GM19099 (cell line): ENCODE measurements around the gene GP2.

Experiments used
- POLR2A ChIP-seq: IDR thresholded peaks from 3 replicates; pipeline ENCODE4 v1.6.1; 2011; ENCODE audit warnings: low read depth; ENCODE audit not compliant: insufficient read length; ENCODE audit errors: extremely low read depth

Gene GP2

DNA sequence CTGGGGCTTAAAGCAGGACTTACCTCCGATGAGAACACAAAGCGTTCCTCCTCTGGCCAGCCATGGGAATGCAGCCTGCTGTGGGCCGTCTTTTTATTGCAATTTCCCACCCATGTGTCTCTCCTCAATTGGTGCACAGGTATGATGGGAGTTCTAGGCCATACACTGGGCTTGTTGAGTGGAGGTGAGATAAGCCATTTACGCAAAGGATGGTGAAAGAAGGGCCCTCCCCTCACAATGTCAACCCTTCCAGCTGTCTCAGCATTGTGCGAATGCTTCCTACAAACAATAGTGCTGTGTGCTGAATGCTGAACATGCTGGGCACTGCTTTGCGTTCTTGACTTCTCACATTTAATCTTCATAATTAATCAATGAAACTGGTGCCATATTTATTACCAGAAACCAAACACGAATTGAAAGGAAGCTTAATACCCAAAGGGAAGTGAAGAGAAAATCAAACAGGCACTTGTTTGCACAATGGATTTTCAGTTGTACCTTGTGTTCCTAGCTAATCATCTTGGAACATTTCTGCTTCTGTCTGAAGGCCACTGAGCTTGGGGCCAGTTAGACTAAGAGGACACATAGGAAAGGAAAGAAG is at the start of gene GP2:
Gene GP2 (minus strand): TSS at position 70 of the 598 bp plus-strand sequence. CDS start 1,082 bp downstream, outside the sequence.
- TF ChIP-seq POLR2A, result no peak

- no peak for TF ChIP-seq POLR2A
Observed at GRCh38 chr16:20372701-20373100, 45.4 kb upstream of the GP2 start.

DNA sequence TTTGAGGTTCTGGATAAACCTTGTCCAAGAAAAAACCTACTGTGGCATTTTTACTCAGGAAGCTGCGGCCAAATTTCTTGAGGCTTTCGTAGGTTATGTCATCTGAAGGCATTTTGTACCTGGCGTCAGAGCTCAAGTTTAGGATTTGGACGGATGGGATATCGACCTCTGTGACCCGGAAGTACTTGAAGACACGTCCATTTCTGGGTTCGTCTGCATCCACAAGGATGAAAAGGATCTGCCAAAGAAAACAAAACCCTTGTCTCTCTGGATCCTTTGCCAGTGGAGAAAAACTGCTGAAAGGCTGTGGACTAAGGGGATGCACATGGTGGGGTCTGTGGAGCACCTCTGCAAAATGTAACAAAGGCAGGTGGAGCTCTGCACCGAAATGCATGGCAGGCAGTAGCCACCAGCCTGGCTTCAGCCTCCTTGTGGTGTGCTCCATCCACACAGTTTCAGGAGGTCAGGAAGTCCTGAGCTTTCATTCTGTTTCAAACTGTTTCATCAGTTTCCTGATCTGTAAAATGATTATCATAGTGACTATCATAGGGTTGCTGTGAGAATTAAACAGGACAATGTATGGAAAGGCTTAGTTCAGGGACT is 42.2 kb upstream of the GP2 start:
- no peak for TF ChIP-seq POLR2A

DNA sequence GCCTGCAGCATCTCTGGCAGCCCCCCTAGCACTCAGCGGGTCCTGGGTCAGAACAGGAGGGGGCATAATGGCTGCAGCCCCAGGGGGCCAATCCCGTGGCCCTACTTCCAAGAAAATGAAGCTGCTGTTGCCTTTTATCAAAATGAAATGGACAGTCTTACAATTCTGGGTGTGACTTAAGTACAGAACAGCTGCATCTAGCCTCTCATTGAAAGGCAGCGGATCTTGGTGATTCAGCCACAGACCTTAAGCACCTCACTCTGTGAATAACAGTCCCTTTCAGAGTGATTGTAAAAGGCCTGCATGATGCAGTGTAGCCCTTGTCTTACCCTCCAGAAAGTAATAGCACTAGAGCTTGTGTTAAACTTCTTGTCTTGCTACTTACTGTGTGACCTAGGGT is 36.7 kb upstream of the GP2 start:
- no peak for TF ChIP-seq POLR2A

GRCh38 chr16:20363191-20363590 is 35.9 kb upstream of the GP2 start:
- no peak for TF ChIP-seq POLR2A

DNA sequence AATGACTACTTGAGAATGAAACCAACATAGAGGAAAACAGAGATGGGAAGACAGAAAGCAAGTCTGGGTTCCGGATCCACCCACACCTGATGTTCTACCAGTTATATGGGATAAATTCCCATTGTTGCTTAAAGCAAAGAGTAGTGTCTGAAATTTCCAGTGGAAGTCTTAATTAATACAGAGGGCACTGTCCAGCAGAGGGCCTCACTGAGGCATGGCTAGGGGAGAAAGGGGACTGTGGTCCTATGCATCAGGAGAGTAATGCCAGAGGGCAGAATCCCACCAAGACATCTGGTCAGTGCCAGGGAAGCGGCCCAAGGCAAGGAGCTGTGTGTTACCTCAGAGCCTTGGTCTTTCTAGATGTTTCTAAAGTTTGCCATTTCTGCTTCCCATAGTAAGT is 32.7 kb upstream of the GP2 start:
- TF ChIP-seq POLR2A, result no peak

DNA sequence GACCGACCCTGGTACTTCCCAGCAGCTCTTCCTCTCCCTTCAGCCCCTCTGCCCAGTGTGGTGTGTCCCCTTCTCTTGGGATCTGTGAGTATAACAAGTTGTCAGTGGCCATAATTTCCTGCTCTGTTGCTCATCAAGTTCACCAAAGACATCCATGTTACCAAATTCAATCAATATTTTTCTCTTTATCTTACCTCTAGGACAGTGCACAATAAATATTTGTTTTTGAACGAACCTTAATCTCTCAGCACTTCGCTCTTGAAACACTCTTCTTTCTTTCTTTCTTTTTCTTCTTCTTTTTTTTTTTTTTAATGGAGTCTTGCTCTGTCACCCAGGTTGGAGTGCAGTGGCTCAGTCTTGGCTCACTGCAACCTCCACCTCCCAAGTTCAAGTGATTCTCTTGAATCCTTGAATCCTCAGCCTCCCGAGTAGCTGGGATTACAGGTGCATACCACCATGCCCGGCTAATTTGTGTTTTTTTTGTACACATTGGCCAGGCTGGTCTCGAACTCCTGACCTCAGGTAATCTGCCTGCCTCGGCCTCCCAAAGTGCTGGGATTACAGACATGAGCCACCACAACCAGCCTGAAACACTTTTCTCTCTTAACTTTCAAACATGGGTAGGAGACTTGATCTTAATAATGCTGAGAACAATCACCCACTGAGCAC is 27.9 kb upstream of the GP2 start:
- no peak for TF ChIP-seq POLR2A

DNA sequence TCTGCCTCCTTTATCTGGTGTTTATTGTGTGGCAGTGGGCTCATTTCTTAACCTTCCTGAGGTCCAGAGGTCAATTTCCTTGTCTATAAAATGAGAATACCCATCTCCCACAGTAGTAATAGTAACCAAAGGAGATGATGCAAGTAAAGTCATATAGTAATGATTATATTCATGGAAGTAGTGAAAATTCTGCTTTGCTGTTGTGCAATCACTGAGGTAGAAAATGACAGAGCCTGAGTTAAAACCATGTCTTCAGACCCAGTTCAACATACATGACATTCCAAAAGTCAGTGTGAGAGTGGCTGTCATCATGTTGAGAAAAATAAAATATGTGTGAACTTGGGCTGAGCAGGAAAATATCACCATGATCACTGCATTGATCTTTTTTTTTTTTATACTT is 26.1 kb upstream of the GP2 start:
- no peak for TF ChIP-seq POLR2A

DNA sequence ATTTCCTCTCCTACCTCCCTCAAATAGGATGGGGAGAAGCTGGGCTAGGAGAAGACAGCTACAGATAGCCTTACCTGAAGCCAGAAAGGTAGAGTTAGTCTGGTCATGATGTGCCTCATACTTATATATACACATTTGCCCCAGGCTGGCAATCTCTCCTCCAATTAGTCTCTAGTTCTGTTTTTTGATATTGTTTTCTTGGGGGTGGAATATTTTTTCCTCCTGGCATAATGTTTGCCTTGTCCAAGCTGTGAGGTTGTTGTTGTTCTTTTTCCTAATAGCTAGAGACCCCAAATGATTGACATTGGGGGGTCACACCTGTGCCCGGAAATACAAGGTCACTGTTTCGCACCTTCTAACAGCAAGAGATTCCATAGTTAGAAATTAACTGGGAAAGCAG is 25.3 kb upstream of the GP2 start, which contains the start of gene UMOD:
Gene UMOD (minus strand): TSS at position 101 of the 400 bp plus-strand sequence. CDS start 1,978 bp downstream, outside the sequence.
- no peak for TF ChIP-seq POLR2A

DNA sequence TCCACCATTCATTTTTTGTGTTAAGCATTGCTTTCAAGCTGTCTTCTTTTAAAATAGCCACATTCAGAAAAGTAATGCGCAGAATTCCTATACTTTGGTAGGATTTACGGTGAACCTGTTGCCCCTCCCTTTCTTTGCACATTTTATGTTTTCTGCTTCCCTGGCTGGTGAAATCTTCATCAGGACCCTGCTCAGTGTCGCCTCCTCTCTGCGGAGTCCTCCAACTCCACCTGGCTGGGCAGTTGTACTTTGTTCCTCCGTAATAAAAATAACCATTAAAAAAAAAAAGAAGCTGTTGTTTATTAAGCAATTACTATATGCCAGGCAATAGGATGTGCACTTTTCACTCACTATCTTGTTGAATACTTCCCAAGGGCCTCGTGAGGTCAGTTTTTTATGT is 22.3 kb upstream of the GP2 start:
- no peak for TF ChIP-seq POLR2A

- no peak for TF ChIP-seq POLR2A
Observed at GRCh38 chr16:20348365-20349185, 21.3 kb upstream of the GP2 start.

DNA sequence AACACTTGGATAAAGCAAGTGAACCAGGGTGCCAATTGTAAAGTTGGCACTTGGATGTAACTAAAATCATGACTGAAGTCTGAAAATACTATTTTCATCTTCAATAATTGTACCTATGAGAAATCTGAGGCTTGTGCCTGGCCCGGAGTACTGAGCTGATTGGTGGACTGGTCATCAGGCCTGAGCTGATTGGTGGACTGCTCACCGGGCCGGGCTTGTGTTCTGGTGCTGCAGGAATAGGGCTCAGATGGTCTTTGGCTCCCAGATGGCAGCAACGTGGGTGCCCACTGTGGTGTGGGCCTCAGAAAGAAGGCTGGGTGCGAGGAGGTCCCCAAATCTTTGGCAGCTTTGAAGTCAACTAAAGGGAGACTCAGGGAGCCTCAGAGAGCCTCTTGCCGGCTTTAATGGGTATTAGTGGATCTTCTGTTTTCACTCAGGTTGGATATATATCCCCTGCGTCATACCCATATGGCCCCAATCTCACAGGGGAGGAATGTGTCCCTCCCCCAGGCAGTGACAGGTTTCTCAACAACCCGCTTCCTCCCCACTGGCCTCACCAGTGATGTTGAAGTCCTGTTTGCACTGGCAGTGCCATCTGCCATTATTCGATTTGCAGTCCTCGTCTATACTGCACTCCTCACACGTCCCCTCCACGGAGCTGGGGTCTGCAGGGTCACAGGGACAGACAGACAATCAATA is 20.5 kb upstream of the GP2 start:
- no peak for TF ChIP-seq POLR2A

- no peak for TF ChIP-seq POLR2A
Observed at GRCh38 chr16:20344611-20345010, 17.3 kb upstream of the GP2 start.

- no peak for TF ChIP-seq POLR2A
Observed at GRCh38 chr16:20339744-20340143, 12.4 kb upstream of the GP2 start.

DNA sequence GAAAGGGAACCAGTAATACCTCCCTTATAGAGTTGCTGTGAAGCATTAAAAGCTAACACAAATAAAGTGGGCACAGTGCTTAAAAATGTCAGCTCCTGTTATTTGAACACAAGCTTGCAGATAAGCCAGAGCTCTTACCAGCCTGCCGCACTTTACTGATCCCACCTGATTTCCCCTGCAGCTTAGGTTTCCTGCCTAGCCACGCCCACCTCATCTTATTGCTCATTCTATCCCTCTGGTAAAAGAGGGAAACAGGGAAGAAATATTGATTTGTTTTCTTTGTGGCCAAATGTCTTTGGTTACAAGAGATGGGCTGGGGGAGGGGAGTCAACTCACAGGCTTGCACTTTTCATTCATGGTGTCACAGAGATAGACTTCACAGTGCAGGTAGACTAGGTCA is 9.6 kb upstream of the GP2 start:
- TF ChIP-seq POLR2A, result no peak
